HG02884 (cell line): ENCODE results near the gene CAMK1G.
A peak's percentile ranks its signal among the peaks of the same experiment; 100 is the strongest.

Experiments used
- ATAC-seq: cut with Tn5 transposase; IDR thresholded peaks from one replicate; pipeline ENCODE4 v1.9.1; 2021; ENCODE audit warnings: mild to moderate bottlenecking, moderate library complexity; ENCODE audit not compliant: unreplicated experiment

Gene CAMK1G

DNA sequence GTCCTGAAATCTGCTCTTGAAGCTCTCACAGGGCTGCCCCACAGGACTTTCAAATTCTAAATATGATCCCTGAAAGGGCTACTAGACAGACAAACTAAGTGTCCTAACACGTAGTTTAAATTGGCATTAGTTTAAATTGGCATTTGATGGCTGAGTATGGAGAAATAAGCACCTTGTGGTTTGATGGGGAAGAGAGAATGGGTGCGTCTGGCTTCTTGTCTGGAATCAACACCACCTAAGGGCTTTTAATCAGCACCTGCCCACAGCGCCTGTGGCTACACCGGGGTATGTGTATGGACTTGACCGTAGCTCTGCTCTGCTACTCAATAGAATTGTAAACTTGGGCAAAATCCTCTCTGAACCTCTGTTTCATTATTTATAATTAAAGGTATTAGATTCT lies 74.4 kb downstream of the CAMK1G start:
- no peak for ATAC-seq

DNA sequence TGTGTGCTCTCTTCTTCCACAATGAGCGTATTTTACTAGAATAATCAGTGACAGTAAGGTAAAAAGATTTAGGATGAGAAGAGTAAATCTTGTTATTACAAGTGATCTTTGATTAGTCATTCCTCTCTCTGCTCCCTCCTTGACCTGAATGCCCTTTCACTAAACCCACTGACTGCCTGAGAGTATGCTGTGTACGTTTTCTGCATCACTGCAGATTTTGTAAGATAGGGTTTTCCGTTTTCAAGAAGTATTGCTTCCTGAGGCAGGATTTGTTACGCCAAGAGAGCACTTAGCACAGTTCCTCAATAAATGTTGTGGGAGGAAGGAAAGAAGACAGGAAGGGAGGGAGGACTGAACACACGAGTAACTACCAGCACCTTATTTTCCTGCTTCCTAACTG lies 76.4 kb downstream of the CAMK1G start:
- ATAC-seq, result peak; percentile 92

GRCh38 chr1:209661071-209661470 lies 77.6 kb downstream of the CAMK1G start:
- no peak for ATAC-seq

DNA sequence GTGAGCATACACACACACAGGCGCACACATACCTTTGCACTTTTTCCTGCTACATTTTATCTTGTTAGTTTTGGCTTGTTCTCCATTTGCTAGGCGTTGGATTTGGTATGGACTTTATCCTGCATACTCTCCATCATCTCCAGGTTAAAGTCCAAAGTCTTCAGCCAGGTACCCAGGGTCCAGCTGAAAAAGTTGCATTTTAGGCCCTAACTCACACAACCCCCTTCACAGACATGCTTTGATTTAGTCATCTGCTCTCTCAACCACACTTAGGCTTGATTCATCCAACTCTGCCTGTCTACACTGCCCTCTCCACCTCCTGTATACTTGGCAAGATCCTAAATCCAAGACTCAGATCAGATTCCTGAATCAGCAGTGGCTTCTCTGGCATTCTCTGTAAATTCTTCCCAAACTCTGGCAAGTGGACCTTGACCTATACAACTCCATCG lies 79.4 kb downstream of the CAMK1G start:
- no peak for ATAC-seq
